HFFc6 (cell line): ENCODE results near the gene FOXK2. TPM values are rescaled to one million over a fixed set of nuclear protein-coding genes. Genes with fewer than 3 reads are reported as not detected.

Experiments used
- DNase-seq: peaks from one replicate; pipeline ENCODE4 v3.0.0-alpha.2; 2018
- H3K27ac Mint-ChIP-seq: 2 replicates; pipeline ENCODE4 v1.8.0; 2020; ENCODE audit warnings: mild to moderate bottlenecking, mixed read lengths
- H3K27me3 Mint-ChIP-seq: 2 replicates; pipeline ENCODE4 v1.8.0; 2021; ENCODE audit warnings: mild to moderate bottlenecking, moderate library complexity, mixed read lengths; ENCODE audit not compliant: insufficient read depth
- H3K36me3 Mint-ChIP-seq: 2 replicates; pipeline ENCODE4 v1.8.0; 2021; ENCODE audit warnings: low read depth, mixed read lengths
- H3K4me1 Mint-ChIP-seq: 2 replicates; pipeline ENCODE4 v1.8.0; 2020; ENCODE audit warnings: low read depth, mixed read lengths
- H3K4me3 Mint-ChIP-seq: 2 replicates; pipeline ENCODE4 v1.8.0; 2020; ENCODE audit warnings: mild to moderate bottlenecking, moderate library complexity, mixed read lengths
- H3K9me3 Mint-ChIP-seq: 2 replicates; pipeline ENCODE4 v1.8.0; 2020; ENCODE audit warnings: mild to moderate bottlenecking, mixed read lengths
- total RNA-seq, 6 experiments: library from RNA; stranded (reverse); fragmentation: NEBNext Ultra II Directional; extraction: Animal tissue kit (Norgen Biotek cat#: 25700); gene quantifications; 2 replicates in 1 of 6; 3 replicates in 5 of 6; pipeline ENCODE4 v1.2.3, GENCODE V29; 2021
- TF ChIP-seq, protein P1 (sequence below): fragments of 200-600 bp; sonication (generic); IDR thresholded peaks from 2 replicates; pipeline ENCODE4 v1.5.0; 2021; ENCODE audit warnings: antibody characterized with exemption, mild to moderate bottlenecking

The FOXK2 gene
- total RNA-seq, 6 experiments from 2014 or later: 38.6 to 46.3 (median 41.1) TPM

DNA sequence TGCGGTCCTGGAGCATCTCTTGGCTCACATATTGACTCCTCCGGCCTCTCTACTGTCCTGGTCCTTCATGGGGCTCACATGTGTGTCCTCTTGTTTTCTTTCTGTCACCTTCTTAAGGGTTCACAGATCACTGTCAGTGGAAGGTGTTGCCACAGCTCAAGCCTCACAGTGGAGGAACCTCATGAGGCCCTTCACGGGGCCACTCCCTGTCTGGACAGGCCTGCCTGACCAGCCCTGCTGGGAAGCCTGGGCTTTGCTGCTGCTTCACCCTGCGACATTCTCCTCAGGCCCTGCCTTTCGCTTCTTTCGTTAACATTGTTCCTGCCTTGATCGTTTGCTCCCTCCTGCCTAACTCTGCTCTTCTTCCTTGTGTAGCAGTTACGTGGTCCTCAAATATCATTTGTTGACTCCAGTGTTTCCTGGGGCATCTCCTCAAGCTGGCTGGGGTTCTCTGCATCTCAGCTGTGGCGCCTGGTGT is 72.8 kb downstream of the FOXK2 start:
- H3K36me3 Mint-ChIP-seq: peaks cover 7% of the 10 kb centered on the region
- peak overlapping the region; percentile 85; the same call in 1 of the 2 replicates for H3K4me3 Mint-ChIP-seq
- no peaks in the 10 kb centered on the region; the same call in none of the 2 replicates for H3K27me3 Mint-ChIP-seq
- peak overlapping the region; percentile 74 for H3K27ac Mint-ChIP-seq
- no peaks in the 10 kb centered on the region for H3K9me3 Mint-ChIP-seq
- TF ChIP-seq, protein P1, sequence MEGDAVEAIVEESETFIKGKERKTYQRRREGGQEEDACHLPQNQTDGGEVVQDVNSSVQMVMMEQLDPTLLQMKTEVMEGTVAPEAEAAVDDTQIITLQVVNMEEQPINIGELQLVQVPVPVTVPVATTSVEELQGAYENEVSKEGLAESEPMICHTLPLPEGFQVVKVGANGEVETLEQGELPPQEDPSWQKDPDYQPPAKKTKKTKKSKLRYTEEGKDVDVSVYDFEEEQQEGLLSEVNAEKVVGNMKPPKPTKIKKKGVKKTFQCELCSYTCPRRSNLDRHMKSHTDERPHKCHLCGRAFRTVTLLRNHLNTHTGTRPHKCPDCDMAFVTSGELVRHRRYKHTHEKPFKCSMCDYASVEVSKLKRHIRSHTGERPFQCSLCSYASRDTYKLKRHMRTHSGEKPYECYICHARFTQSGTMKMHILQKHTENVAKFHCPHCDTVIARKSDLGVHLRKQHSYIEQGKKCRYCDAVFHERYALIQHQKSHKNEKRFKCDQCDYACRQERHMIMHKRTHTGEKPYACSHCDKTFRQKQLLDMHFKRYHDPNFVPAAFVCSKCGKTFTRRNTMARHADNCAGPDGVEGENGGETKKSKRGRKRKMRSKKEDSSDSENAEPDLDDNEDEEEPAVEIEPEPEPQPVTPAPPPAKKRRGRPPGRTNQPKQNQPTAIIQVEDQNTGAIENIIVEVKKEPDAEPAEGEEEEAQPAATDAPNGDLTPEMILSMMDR: no peak
- DNase-seq: no peak
- peaks cover 22% of the 10 kb centered on the region for H3K4me1 Mint-ChIP-seq

DNA sequence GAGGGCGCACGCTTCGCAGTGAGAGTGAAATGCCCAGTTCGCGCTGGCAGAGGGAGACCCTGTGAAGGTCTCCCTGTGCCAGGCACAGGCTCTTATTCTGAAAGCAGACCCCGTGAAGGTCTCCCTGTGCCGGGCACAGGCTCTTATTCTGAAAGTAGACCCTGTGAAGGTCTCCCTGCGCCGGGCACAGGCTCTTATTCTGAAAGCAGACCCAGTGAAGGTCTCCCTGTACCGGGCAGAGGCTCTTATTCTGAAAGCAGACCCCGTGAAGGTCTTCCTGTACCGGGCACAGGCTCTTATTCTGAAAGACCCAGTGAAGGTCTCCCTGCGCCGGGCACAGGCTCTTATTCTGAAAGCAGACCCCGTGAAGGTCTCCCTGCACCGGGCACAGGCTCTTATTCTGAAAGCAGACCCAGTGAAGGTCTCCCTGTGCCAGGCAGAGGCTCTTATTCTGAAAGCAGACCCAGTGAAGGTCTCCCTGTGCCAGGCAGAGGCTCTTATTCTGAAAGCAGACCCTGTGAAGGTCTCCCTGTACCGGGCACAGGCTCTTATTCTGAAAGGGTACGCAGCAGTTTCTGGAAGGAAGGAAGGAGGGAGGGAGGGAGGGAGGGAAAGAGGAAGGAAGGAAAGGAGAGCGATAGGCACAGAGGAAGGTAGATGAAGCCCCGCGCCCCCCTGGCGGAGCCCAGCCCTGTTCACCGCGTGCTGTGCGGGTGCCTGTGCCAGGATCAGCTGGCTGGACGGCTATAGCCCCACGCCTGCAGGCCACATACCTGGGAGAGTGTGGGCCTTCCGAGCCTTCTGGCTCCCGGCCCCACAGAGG is 73.4 kb downstream of the FOXK2 start:
- no peaks in the 10 kb centered on the region; the same call in none of the 2 replicates for H3K27me3 Mint-ChIP-seq
- H3K27ac Mint-ChIP-seq: peak overlapping the region; percentile 74
- peaks cover 6% of the 10 kb centered on the region for H3K36me3 Mint-ChIP-seq
- TF ChIP-seq, protein P1: no peak
- H3K4me1 Mint-ChIP-seq: peaks cover 22% of the 10 kb centered on the region
- H3K9me3 Mint-ChIP-seq: no peaks in the 10 kb centered on the region
- DNase-seq: peak; percentile 84
- peak overlapping the region; percentile 85 for H3K4me3 Mint-ChIP-seq

DNA sequence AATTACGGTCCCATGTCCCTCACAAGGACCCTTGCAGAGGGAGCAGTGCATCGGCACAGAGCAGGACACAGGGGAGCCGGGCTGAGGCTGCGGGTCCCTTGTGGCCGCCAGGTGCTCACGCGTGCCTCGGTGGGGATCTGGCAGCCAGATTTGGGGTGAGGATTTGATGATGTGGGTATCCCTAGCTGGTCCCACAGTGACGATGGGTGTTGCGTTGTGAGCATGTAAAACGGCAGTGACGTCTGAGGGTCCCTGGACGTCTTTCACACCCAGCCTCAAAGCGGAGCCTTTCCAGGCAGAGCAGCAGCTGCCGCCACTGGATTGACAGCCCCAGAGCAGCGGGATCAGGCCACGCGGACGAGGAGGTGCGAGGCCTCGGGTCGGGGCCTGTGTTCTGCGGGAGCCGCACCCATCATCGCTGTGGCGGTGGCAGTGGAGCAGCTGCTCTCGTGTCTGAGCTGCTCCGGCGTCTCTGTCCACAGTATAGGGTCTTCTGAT is 74.1 kb downstream of the FOXK2 start:
- H3K27me3 Mint-ChIP-seq: no peaks in the 10 kb centered on the region; the same call in none of the 2 replicates
- peaks cover 6% of the 10 kb centered on the region for H3K36me3 Mint-ChIP-seq
- H3K9me3 Mint-ChIP-seq: no peaks in the 10 kb centered on the region
- H3K27ac Mint-ChIP-seq: peak overlapping the region; percentile 74
- peaks cover 22% of the 10 kb centered on the region for H3K4me1 Mint-ChIP-seq
- DNase-seq: no peak
- TF ChIP-seq, protein P1: no peak
- peak overlapping the region; percentile 85 for H3K4me3 Mint-ChIP-seq

DNA sequence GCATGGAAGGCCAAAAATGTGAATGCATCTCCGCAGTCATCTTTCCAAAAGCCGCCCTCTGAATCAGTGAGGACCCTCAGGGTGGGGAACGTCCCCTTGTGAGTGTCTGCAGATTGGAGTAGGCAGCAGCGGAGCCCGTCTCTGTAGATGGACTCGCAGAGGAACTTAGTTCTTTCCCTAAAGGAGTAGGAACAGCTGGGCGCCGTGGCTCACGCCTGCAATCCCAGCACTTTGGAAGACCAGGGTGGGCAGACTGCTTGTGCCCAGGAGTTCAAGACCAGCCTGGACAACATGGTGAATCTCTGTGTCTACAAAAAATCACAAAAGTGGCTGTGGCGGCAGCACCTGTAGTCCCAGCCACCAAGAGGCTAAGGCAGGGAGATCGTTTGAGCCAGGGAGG is 75.0 kb downstream of the FOXK2 start:
- no peak for DNase-seq
- peaks cover 22% of the 10 kb centered on the region for H3K4me1 Mint-ChIP-seq
- H3K27me3 Mint-ChIP-seq: no peaks in the 10 kb centered on the region; the same call in none of the 2 replicates
- no peaks in the 10 kb centered on the region for H3K9me3 Mint-ChIP-seq
- peak overlapping the region; percentile 67 for H3K4me3 Mint-ChIP-seq
- TF ChIP-seq, protein P1: no peak
- no peak overlapping the region; the same call in 1 of the 2 replicates for H3K27ac Mint-ChIP-seq
- peaks cover 6% of the 10 kb centered on the region for H3K36me3 Mint-ChIP-seq

DNA sequence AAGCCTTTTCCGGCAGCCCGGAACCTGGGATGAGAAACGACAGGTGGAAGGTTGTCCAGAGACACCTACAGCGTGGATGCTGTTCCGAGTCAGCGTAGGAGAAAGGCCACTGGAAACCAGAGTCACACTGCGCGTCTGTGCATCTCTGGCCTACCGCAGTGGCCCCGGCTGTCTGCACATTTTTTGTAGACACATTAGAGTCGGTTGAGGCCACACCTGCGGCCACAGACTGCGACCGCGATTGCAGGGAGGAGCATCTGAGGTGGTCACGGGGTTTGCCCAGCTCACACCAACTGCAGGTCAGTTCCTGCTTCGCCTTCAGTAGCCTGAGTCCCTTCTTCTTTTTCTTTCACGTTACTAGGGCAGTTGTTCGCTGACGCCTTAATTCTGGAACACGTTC is 76.4 kb downstream of the FOXK2 start:
- Mint-ChIP-seq H3K4me1 (peaks cover 22% of the 10 kb centered on the region), H3K27ac (no peak overlapping the region), H3K9me3 (no peaks in the 10 kb centered on the region), H3K27me3 (no peaks in the 10 kb centered on the region; the same call in none of the 2 replicates), H3K4me3 (no peak overlapping the region), H3K36me3 (peaks cover 8% of the 10 kb centered on the region)
- TF ChIP-seq, protein P1: no peak
- no peak for DNase-seq
